Upper lobe of left lung (tissue), 4 donors: ENCODE data around the gene TNPO1.

Experiments used
- EP300 ChIP-seq, 4 donors: sonication (generic); formaldehyde crosslinking; IDR thresholded peaks; one replicate each; pipeline ENCODE4 v1.5.1; 2017; ENCODE audit warnings: antibody characterized with exemption in 4 of 4, control low read depth in 2 of 4
- POLR2A ChIP-seq, 4 donors: fragments of 450-650 bp; IDR thresholded peaks; one replicate each; pipeline ENCODE4 v1.5.1; 2016 to 2017; ENCODE audit warnings: antibody characterized with exemption in 4 of 4, mild to moderate bottlenecking in 2 of 4
- POLR2AphosphoS5 ChIP-seq, 2 donors: sonication (generic); formaldehyde crosslinking; IDR thresholded peaks; one replicate each; pipeline ENCODE4 v1.5.1; 2017; ENCODE audit warnings: antibody characterized with exemption in 2 of 2
- TF ChIP-seq, protein P1 (sequence below), 6 experiments: fragments of 450-650 bp in 4 of 6; fragments of 200-600 bp in 2 of 6; sonication (generic) in 2 of 6; IDR thresholded peaks; one replicate each; pipeline ENCODE4 v1.5.1; 2016 to 2019; ENCODE audit warnings: antibody characterized with exemption in 6 of 6

DNA sequence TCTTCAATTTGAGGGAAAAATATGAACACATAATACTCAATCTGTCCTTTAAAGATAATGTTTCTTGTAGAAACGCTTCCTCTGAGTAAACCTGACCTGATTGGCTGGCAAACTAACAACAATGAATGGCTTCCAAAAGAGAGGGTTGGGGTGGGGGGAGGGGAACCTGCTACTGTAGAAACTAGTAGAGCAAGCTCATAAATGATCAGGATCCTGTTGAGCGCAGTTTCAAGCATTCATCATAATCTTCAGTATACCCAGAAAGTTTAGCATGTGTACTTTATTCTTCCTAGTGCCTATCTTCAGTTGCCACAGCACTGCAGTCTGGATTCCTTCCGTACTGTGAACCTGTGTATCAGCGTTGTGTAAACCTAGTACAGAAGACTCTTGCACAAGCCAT lies 76.4 kb downstream of the TNPO1 start:
- TF ChIP-seq, protein P1, sequence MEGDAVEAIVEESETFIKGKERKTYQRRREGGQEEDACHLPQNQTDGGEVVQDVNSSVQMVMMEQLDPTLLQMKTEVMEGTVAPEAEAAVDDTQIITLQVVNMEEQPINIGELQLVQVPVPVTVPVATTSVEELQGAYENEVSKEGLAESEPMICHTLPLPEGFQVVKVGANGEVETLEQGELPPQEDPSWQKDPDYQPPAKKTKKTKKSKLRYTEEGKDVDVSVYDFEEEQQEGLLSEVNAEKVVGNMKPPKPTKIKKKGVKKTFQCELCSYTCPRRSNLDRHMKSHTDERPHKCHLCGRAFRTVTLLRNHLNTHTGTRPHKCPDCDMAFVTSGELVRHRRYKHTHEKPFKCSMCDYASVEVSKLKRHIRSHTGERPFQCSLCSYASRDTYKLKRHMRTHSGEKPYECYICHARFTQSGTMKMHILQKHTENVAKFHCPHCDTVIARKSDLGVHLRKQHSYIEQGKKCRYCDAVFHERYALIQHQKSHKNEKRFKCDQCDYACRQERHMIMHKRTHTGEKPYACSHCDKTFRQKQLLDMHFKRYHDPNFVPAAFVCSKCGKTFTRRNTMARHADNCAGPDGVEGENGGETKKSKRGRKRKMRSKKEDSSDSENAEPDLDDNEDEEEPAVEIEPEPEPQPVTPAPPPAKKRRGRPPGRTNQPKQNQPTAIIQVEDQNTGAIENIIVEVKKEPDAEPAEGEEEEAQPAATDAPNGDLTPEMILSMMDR (IDR thresholded peaks at IDR 0.05), result no peak
- TF ChIP-seq POLR2A (IDR thresholded peaks at IDR 0.05) (no peak), EP300 (IDR thresholded peaks at IDR 0.05) (no peak), POLR2AphosphoS5 (IDR thresholded peaks at IDR 0.05) (no peak)
